ENCODE data around the gene HHATL.

DNA sequence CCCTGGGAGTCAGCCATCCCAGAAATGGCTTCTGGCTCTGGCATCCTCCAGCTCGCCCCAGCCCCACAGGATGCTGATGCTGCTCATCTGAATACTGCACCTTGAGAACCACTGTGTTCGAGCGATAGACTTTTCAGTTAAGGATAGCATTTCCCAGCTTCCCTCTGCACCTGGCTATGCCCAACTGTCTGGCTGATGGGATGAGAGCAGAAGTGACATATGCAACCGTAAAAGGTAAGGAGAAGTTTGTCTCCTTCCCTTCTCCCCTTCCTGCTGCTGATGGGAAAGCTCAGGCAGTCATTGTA is 9.7 kb upstream of the HHATL start:
- TF ChIP-seq FOXA1 (IDR thresholded peaks at IDR 0.05) = no peak
- TF ChIP-seq ZNF384 (IDR thresholded peaks at IDR 0.05) = no peak
- no peak for TF ChIP-seq HDGF (IDR thresholded peaks at IDR 0.05; ENCODE audit: borderline replicate concordance)
- no peak for TF ChIP-seq ARNT (IDR thresholded peaks at IDR 0.05)
- TF ChIP-seq FOXM1 (IDR thresholded peaks at IDR 0.05; ENCODE audit: borderline replicate concordance) = no peak
- no peak for TF ChIP-seq SUZ12 (IDR thresholded peaks at IDR 0.05)
- TF ChIP-seq SP1 (IDR thresholded peaks at IDR 0.05) = no peak
- no peak for TF ChIP-seq TARDBP (IDR thresholded peaks at IDR 0.05)
- no peak for TF ChIP-seq LEF1 (IDR thresholded peaks at IDR 0.05; ENCODE audit: borderline replicate concordance)
- no peak for TF ChIP-seq ELF4 (IDR thresholded peaks at IDR 0.05)
- no peak for TF ChIP-seq BHLHE40 (IDR thresholded peaks at IDR 0.05; ENCODE audit: borderline replicate concordance)
